Brain pericyte (primary cell): Measurements from ENCODE around the gene BPIFB6.
"Not testable (repeated sequence)": the region's sequence is repeated elsewhere in the genome, so short reads cannot be mapped to it uniquely, and the experiment has no call there.

ENCODE experiments used
- DNase-seq: peaks from one replicate; pipeline ENCODE4 v3.0.0-alpha.2; 2012; ENCODE audit warnings: low read depth, low spot score

The BPIFB6 gene

DNA sequence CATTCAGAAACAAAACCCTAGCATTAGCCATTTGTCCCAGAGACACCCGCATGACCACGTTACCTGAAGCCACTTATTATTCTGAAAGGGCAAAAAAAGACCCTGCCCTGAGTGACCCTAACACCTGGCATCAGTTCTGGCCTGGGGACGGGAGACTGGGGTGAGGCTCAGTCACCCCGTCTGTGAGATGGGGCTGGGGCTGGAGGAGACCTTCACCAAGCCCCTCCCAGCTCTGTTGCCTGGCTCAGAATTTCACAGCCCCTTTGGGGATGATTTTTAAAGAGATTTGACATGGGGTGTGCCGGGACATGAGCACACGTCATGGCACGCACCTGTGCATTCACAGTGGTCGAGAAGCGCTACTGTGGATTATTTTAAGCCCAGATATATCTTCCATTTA is 1.4 kb upstream of the BPIFB6 start:
- DNase-seq = no peak

DNA sequence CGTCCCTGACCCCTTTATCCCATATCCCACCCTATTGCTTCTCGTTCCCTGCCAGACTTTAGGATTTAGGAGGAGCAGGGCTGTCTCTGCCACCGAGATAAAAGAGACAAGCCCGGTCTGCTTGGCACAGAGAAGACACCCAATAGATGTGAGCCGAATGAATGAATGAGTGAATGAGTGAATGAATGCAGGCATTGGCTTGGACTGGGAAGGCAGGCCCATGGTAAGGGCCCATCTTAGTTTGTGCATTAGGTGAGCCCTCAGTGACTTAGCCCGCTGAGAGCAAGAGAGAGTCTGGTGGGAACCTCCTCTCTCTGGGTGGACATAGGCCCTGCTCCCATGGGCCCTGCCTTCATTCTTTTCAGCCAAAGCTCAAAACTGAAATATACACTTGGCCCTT is 879 bp upstream of the BPIFB6 start:
- DNase-seq = no peak

DNA sequence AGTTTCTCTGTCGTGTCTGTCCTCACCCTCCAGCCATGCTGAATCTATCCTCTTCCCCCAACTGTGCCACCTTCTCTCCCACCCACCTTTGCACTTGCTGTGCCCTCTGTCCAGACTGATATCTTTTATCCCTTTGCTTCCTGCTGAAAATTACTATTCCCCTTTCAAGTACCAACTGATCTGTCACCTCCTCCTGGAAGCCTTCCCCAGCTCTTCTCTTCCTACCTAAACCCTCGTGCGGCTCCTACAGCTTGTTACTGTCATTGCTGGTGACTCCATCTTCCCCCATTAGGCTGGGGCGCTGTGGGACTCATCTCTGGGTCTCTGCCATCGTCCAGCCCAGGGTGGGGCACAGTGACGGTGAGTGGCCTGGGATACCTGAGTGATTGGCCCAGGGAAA is 1.1 kb downstream of the BPIFB6 start:
- no peak for DNase-seq

DNA sequence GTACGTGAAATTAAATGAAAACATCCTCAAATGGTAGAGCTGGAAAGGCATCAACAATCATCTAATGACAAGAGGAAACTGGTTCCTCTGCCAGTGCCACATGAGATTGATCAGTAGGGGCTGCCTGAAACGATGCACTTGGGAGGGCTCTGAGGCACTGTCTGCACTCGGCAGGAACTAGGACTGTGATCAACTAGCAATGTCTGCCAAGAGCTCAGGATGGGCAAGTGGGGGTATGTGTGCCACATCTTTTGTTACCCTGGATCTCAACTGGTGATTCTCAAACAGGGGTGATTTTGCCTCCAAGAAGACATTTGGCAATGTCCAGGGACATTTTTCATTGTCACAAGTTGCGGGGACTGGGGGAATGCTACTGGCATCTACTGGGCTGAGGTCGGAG is 1.9 kb downstream of the BPIFB6 start:
- no peak for DNase-seq

DNA sequence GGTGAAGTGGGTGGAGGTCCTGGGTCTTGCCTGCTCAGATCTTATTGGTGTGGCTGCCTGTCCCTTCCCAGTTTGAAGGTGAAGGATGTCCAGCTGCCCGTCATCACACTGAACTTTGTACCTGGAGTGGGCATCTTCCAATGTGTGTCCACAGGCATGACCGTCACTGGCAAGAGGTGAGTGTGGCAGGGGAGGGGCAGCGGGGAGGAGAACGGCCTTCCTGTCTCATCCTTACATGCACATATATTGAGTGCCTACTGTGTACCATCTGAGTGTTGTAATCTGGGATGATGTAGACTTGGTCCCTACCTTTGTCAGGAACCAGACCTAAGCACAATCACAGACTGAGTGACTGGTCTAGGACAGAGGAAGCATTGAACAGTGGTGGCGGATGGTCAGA is 2.7 kb downstream of the BPIFB6 start:
- no peak for DNase-seq

DNA sequence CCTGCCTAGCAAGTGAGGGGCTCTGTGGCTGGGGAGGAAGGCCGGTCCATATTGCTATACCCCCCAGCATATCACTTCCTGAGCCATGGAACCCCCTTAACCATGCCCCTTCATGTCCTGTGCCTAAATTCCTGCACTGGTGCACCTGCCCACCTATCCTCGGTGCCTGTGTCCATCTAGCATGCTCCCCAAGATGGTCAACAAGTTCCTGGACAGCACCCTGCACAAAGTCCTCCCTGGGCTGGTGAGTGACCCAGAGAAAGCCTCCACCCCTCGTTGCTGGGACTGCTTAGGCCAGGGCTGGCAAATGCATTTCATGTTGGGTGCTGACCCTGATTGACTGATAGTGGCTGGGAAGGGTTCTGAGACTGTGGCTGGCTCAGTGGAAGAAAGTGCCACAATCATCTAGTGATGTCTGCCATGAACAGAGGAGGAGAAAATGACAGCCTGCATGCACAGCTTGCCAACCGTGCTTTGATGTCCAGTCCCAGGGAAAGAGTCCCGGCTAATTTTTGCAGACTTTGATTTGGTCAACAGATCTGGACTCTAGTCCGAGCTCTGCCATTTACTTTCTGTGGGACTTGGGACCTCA is 3.5 kb downstream of the BPIFB6 start:
- no peak for DNase-seq

DNA sequence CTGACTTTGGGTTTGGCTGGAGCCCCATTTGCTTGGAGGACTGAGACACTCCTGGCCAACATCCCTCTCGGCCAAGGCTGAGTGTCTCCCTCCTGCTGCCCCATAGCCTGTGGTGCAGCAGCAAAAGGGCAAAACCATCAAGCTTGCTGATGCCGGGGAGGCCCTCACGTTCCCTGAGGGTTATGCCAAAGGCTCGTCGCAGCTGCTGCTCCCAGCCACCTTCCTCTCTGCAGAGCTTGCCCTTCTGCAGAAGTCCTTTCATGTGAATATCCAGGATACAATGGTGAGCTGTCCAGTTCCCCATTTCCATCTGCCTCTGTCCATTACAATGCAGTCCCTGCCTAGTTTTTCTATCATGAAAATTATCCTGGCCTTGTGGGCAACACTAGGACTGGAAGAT is 6.0 kb downstream of the BPIFB6 start:
- DNase-seq = no peak

DNA sequence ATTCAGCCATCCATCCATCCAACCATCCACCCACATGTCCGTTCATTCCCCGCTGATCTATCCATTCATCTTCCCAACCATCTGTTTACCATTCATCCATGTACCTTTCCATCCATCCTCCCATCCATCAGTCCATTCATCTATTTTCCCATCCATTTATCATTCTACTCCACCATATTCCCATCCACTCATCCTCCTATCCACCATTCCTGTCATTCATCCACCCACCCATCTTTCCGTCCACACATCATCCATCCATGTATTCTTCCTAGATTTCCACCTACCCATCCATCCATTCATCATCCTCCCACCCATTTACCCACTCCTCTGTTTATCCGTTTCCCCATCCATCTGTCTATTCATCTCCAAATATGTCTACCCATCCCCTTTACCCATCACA is 6.8 kb downstream of the BPIFB6 start:
- no peak for DNase-seq

DNA sequence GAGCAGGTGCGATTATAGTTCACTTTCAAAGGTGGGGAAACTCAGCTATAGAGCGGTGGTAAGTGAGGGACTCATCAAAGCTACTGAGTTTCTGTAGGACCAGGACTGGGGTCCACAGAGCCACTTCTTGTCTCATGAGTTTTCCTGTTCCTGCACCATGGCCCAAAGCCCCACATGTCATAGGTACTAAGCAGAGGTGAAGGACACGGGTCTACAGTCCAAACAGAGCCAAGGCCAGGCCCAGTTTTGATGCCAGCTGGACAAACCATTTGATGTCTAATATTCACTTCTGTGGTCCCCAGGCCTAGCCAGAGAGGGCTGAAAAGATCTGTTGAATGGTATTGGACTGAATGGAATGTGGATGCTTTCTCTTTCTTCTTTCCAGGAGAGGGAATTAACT is 11.0 kb downstream of the BPIFB6 start:
- no peak for DNase-seq

DNA sequence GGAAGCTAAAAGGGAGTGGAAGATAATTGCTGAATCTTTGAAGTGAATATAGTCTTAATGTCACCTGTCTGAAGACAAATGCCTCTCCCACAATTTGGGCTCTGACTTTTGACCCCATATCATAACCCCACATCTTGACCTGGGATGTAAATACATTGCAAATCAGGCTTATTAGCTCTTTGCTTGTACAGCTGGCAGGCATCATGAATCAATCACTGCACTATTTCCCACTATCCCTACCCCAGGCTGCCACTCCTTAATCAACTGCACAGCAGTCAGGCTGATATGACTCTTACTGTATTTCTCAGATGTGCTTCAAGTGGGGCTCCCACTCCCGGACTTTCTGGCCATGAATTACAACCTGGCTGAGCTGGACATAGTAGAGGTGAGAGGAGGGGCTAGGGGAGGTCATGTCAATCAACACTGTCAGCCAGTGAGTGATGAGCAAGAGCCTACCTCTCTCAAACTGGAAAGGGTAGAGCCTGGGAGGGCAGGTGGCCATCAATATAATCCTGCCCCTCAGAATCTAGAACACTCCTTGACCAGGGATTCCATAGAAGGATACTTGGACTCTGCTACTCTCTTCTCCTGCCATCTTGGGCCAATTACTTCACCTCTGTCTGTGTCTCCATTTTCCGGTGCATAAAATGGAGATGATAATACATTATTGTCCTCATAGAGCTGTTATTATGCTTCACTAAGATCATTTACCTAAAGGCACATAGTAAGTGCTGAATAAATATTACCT is 11.7 kb downstream of the BPIFB6 start:
- no peak for DNase-seq

DNA sequence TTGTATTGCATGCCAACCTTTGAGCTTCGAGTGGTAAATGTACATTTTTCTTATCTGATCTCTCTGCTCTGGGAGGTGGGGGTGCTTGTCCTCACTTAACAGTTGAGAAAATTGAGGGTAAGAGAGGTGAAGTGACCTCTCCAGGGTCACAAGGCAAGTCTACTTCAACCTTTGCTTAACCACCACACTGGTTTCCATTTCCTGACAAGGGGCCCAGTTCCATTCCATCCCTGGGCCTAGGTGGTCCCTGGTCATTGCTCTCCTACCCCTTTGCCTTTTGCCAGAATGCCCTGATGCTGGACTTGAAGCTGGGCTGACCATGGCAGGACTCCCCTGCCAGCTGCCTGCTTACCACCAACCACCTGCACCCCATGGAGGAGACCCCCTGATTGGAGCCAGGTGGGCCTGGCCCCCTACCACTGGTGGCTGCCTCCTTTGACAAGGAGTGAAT is 12.3 kb downstream of the BPIFB6 start:
- no peak for DNase-seq

DNA sequence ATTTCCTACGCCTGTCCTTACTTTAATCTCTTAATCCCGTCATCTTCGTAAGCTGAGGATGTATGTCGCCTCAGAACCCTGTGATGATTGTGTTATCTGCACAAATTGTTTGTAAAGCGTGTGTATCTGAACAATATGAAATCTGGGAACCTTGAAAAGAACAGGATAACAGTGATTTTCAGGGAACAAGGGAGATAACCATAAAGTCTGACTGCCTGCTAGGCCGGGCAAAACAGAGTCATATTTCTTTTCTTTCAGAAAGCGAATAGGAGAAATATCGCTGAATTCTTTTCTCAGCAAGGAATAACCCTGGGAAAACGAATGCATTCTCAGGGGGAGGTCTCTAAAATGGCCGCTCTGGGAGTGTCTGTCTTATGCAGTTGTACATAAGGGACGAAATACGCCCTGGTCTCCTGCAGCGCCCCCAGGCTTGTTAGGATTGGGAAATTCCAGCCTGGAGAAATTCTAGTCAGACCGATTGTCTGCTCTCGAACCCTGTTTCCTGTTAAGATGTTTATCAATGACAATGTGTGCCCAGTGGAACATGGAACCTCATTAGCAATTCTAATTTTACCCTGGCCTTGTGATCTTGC is 13.8 kb downstream of the BPIFB6 start:
- not testable (repeated sequence) for DNase-seq

DNA sequence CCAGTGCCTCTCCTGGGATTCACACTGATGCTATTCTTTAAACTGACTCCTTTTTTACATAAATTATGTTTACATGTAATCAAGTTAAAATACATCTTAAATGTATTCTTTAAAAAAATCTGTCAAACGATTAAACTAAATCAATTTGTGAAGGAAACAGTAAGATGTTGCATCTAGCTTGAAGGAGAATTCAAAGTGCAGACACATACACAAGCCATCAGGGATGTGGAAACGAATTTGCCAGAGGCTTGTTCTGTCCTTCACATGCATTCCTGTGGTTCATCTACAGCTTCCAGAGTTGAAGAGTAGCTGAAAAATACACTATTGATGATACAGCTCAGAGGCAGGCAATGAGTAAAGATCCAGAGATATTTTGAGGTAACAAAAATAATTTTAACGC is 15.0 kb downstream of the BPIFB6 start:
- no peak for DNase-seq

DNA sequence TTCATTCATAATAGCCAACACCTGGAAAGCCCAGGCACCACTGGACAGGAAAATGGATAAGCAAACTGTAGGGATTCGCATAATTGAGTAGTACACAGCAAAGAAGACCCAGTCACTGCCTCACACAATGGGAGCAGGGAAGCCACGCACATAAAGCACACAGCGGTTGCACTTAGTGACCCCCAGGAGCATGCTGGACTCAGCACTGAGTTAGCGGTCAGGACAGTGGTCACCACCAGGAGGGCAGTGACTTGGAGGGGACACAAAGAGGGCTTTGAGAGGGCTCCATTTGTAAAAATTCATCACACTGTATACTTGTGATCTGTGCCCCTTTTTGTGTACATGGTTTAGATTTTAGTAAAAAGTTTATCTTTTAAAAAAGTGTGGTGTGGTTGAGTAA is 19.9 kb downstream of the BPIFB6 start:
- no peak for DNase-seq

DNA sequence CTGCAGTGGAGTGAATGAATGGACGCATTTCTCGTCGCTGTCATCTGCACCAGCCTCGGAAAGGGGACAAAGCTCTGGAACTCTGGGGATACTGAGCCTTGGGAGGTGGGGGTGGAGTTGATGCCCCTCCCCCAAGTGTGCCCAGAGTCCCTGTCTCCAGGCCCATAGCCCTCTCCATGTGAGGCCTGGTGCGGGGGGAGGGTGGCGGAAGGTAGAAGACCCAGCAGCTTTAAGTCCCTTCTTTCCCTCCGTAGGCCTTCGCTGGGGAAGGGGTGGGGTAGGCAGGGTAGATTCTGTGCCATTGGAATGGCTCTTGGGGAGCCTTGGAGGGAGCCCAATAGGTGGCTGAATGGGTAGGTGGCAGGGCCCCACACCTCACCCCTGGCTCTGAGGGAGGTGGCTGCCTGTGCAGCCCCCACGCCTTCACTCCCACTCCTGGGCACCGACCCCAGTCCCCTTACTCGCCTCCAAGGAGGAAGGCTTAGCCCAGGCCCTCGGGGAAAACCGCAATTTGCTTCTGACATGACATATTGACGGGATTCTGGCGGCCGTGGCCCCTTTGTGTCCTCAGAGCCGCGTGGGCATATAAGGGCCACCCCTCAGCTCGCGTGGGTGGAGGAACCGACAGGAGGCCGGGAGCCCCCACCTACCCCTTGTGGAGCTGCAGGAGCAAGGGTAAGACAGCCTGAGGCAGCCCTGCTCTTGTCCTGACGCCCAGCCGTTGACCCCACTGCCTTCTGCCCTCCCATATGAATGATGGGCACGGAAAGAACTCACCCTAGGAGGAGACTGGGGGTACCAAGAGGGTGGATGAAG is 22.1 kb downstream of the BPIFB6 start, which contains the start of gene BPIFB3:
BPIFB3 (plus strand) TSS at position 613 of the 816 bp plus-strand sequence. CDS start 1,533 bp downstream, outside the sequence.
- no peak for DNase-seq

DNA sequence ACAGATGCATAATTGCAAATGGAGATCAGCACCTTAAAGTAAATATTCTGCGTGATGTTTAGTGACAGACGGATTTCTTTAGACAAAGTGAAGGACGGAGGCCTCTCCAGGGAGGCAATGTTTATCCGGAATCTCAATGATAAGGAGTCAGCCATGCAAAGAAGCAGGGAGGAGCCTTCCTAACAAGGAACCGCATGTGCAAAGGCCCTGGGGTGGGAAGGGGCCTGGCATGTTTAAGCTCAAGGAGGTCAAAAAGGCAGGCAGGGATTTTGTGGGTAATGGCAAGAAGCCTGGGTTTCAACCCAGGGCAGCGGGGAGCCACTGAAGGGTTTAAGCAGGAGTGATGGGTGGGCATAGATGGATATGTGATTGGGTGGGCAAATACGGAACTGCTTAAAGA is 22.9 kb downstream of the BPIFB6 start:
- DNase-seq = no peak

DNA sequence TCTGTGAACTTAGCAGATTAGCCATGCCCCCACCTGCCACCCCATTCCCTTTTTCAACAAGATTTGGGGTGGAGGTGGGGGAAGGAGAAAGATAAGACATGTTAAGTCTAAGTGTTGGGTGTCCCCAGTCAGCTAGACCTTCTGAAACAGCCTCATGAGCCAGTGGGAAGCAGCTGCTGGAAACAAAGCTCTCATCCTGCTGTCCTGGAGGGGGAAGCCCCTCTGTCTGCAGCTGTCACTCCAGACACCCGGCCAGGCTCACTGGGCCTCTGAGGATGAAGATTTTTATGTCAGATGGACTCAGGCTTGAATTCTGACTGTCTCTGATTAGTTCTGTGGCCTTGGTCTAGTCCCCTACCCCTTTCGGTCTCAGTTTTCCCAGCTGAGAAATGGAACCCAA is 23.3 kb downstream of the BPIFB6 start:
- DNase-seq = no peak

DNA sequence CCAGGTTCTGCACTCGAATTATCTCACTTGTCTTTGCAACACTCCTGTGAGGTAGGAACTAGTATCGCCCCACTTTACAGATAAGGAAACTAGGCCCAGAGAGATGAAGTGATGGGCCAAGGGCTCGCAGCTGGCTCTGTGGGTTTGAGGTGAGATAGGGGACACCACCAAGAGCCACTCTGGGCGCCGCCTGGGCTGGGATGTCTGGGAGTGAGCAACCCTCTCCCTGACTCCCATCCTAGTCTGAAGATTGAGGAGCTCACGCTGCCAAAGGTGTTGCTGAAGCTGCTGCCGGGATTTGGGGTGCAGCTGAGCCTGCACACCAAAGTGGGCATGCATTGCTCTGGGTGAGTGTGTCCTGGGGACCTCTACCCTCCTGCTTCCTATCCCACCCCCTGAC is 27.7 kb downstream of the BPIFB6 start:
- DNase-seq = no peak

DNA sequence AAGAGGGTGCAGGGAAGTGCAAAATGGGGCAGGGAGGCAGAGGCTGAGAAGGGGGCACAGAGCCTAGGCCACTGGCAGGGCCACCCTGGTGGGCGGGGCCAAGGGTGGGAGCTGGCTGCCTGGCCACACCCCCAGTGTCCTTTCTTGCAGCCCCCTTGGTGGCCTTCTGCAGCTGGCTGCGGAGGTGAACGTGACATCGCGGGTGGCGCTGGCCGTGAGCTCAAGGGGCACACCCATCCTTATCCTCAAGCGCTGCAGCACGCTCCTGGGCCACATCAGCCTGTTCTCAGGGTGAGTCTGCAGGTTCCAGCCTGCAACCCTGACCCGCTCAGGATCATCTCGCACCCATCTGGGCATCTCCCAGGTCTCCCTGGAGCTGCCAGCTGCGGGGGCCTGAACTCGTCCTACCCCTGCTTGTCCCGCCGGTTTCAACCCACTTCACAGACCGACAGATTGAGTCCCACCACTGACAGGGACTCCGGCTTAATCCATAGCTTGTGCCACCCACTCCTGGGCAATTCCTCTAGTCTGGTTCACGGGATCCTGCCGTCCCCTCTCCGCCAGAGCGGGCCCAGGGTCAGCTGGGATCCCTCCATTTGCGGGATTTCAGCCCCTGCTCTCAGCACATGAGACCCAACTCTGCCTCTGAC is 28.4 kb downstream of the BPIFB6 start:
- DNase-seq = no peak

DNA sequence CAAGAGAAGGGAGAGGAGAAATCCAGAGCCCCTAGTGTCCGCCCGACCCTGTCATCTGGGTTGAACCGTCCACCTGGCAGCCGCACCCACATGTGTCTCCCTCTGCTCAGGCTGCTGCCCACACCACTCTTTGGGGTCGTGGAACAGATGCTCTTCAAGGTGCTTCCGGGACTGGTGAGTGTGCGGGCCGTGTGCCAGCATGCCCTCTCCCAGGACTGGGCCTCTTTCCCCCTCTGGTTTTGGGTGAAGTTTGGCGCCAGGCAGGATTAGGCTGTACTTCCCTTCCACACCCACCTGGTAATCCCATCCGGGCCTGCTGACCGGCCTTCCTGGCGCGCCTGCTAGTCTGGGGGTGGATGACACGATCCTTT is 30.2 kb downstream of the BPIFB6 start:
- DNase-seq = no peak

DNA sequence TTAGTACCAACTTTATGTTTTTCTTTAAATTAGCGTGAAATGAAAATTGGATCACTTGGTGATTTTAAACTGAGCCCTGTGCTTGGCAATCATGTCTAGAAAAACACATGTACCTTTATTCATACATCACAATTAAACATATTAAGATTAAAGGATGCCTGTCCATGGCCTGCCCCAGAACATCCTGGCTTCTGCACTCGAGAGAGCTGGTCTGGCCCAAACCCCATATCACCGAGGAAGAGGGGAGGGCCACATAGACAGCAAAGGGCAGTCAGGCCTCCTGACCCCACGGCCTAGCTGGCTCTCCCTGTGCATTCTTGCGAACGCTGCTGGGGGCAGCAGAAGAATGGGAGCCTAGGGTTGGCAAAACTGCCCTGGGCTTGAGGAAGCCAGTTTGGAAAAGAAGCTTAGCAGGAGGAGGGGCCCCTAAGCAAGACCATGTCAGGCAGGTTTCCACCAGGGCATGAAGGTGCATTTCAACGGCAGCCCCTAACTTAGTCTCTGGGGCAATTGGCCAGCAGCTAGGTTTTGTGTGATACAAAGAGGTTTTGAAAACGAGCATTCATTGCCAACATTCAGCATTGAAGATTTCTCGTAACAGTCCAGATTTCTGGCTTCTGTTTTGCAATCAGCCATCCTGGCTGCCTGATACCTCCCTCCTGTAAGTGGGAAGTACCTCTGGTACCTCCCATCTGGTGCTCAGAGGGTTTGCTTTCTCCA is 30.8 kb downstream of the BPIFB6 start:
- DNase-seq = no peak
